DOHH2 (cell line): ENCODE data around the gene FXYD7.

Source experiments
- H3F3A ChIP-seq: fragments of 200-600 bp; sonication (generic), shearing (Covaris generic); 2 replicates; pipeline ENCODE4 v1.6.0; 2016; ENCODE audit warnings: antibody characterized with exemption, mild to moderate bottlenecking; ENCODE audit not compliant: control insufficient read depth, insufficient read depth
- H3K27ac ChIP-seq: fragments of 200-600 bp; sonication (generic); 2 replicates; pipeline ENCODE4 v1.5.1; 2014; ENCODE audit warnings: low read depth, mild to moderate bottlenecking, low read length, moderate library complexity
- H3K27me3 ChIP-seq: fragments of 200-600 bp; sonication (generic); 2 replicates; pipeline ENCODE4 v1.6.1; 2014; ENCODE audit warnings: mild to moderate bottlenecking, low read length, mixed read lengths; ENCODE audit not compliant: control insufficient read depth
- H3K36me3 ChIP-seq: fragments of 200-600 bp; sonication (generic); 2 replicates; pipeline ENCODE4 v1.6.1; 2014; ENCODE audit warnings: mild to moderate bottlenecking, low read length, moderate library complexity, mixed read lengths; ENCODE audit not compliant: control insufficient read depth
- H3K4me1 ChIP-seq: fragments of 200-600 bp; sonication (generic); 2 replicates; pipeline ENCODE4 v1.6.1; 2014; ENCODE audit warnings: mild to moderate bottlenecking, low read length, mixed read lengths; ENCODE audit not compliant: control insufficient read depth
- H3K4me2 ChIP-seq: fragments of 200-600 bp; sonication (generic); 2 replicates; pipeline ENCODE4 v1.6.0; 2014; ENCODE audit warnings: mild to moderate bottlenecking, low read length, moderate library complexity
- H3K4me3 ChIP-seq: fragments of 200-600 bp; sonication (generic); 2 replicates; pipeline ENCODE4 v1.5.1; 2014; ENCODE audit warnings: mild to moderate bottlenecking, low read length, mixed read lengths
- H3K79me2 ChIP-seq: fragments of 200-600 bp; sonication (generic); 2 replicates; pipeline ENCODE4 v1.6.1; 2014; ENCODE audit warnings: mild to moderate bottlenecking, low read length, mixed read lengths; ENCODE audit not compliant: control insufficient read depth
- H3K9me2 ChIP-seq: fragments of 200-600 bp; sonication (generic); replicated peaks from 2 replicates; pipeline ENCODE4 v1.6.1; 2014; ENCODE audit warnings: mild to moderate bottlenecking, low read length, mixed read lengths; ENCODE audit not compliant: control insufficient read depth
- H3K9me3 ChIP-seq: fragments of 200-600 bp; sonication (generic); 2 replicates; pipeline ENCODE4 v1.6.1; 2014; ENCODE audit warnings: antibody characterized with exemption, low read length, mixed read lengths; ENCODE audit not compliant: control insufficient read depth, insufficient read depth
- H4K20me1 ChIP-seq: fragments of 200-600 bp; sonication (generic); 2 replicates; pipeline ENCODE4 v1.6.0; 2014; ENCODE audit warnings: low read depth, mild to moderate bottlenecking, antibody characterized with exemption, low read length, moderate library complexity; ENCODE audit not compliant: control insufficient read depth, insufficient read depth
- CTCF ChIP-seq: fragments of 200-600 bp; sonication (generic); IDR thresholded peaks from one replicate; pipeline ENCODE4 v1.5.1; 2014; ENCODE audit warnings: antibody characterized with exemption, mild to moderate bottlenecking, low read depth, low read length; ENCODE audit not compliant: poor library complexity, severe bottlenecking
- EZH2phosphoT487 ChIP-seq: fragments of 200-600 bp; sonication (generic); IDR thresholded peaks from 2 replicates; pipeline ENCODE4 v1.6.1; 2017; ENCODE audit warnings: borderline replicate concordance, mild to moderate bottlenecking, antibody characterized with exemption, low read length, moderate library complexity, mixed read lengths

Gene FXYD7

GRCh38 chr19:35106291-35106583 lies 36.8 kb upstream of the FXYD7 start:
- Histone ChIP-seq H3K4me1 (no peaks in the 10 kb centered on the region), H3K9me2 (no peaks in the 10 kb centered on the region), H3K9me3 (peaks cover 8% of the 10 kb centered on the region; the same call in 1 of the 2 replicates), H3K4me3 (no peak overlapping the region), H3K4me2 (no peak overlapping the region), H3F3A (peaks cover 4% of the 10 kb centered on the region), H4K20me1 (no peaks in the 10 kb centered on the region), H3K27me3 (no peaks in the 10 kb centered on the region), H3K27ac (no peak overlapping the region), H3K36me3 (no peaks in the 10 kb centered on the region), H3K79me2 (no peaks in the 10 kb centered on the region)
- no peak for TF ChIP-seq CTCF
- TF ChIP-seq EZH2phosphoT487 = no peak

- Histone ChIP-seq H3K4me3 (no peak overlapping the region), H3K36me3 (no peaks in the 10 kb centered on the region), H3K27ac (no peak overlapping the region), H3K79me2 (no peaks in the 10 kb centered on the region), H3K4me1 (no peaks in the 10 kb centered on the region), H3K4me2 (no peak overlapping the region), H3K9me2 (no peaks in the 10 kb centered on the region), H3F3A (peaks cover 4% of the 10 kb centered on the region), H4K20me1 (no peaks in the 10 kb centered on the region), H3K9me3 (peaks cover 8% of the 10 kb centered on the region; the same call in 1 of the 2 replicates), H3K27me3 (no peaks in the 10 kb centered on the region)
- TF ChIP-seq EZH2phosphoT487 (no peak), CTCF (no peak)
Observed at GRCh38 chr19:35106898-35107541, 36.0 kb upstream of the FXYD7 start.

- Histone ChIP-seq H3K27ac (no peak overlapping the region), H3F3A (peaks cover 4% of the 10 kb centered on the region), H3K9me3 (peaks cover 8% of the 10 kb centered on the region; the same call in 1 of the 2 replicates), H3K27me3 (no peaks in the 10 kb centered on the region), H3K79me2 (no peaks in the 10 kb centered on the region), H3K36me3 (no peaks in the 10 kb centered on the region), H3K4me2 (no peak overlapping the region), H3K4me1 (no peaks in the 10 kb centered on the region), H4K20me1 (no peaks in the 10 kb centered on the region), H3K4me3 (no peak overlapping the region), H3K9me2 (no peaks in the 10 kb centered on the region)
- TF ChIP-seq EZH2phosphoT487 = no peak
Observed at GRCh38 chr19:35107545-35107944, 35.5 kb upstream of the FXYD7 start.

GRCh38 chr19:35108730-35109129 lies 34.3 kb upstream of the FXYD7 start:
- H4K20me1 ChIP-seq = no peaks in the 10 kb centered on the region
- peaks cover 4% of the 10 kb centered on the region for H3F3A ChIP-seq
- H3K27ac ChIP-seq = no peak overlapping the region
- H3K79me2 ChIP-seq = no peaks in the 10 kb centered on the region
- no peaks in the 10 kb centered on the region for H3K4me1 ChIP-seq
- H3K4me2 ChIP-seq = no peak overlapping the region
- H3K9me3 ChIP-seq = peaks cover 8% of the 10 kb centered on the region; the same call in 1 of the 2 replicates
- H3K9me2 ChIP-seq = no peaks in the 10 kb centered on the region
- no peaks in the 10 kb centered on the region for H3K36me3 ChIP-seq
- TF ChIP-seq CTCF (no peak), EZH2phosphoT487 (no peak)
- no peak overlapping the region for H3K4me3 ChIP-seq
- H3K27me3 ChIP-seq = no peaks in the 10 kb centered on the region
